H1 (cell line): ENCODE results near the gene GRID2. TPM values are rescaled to one million over a fixed set of nuclear protein-coding genes. Genes with fewer than 3 reads are reported as not detected.

Experiments used
- CTCF ChIA-PET: fragments of 300-600 bp; sonication (Branson Sonifier 250); formaldehyde crosslinking; loops from one replicate; lab custom pipeline; 2021; ENCODE audit not compliant: partially characterized antibody; lab: Charles Lee
- POLR2A ChIA-PET: fragments of 300-600 bp; sonication (Branson Sonifier 250); formaldehyde crosslinking; loops from one replicate; lab custom pipeline; 2021; ENCODE audit warnings: inconsistent platforms; ENCODE audit not compliant: partially characterized antibody; lab: Charles Lee
- DNase-seq, 2 experiments: peaks; one replicate each; pipeline versions ENCODE4 v3.0.0 to v3.0.0-alpha.2; 2010 to 2022; ENCODE audit warnings: low spot score in 2 of 2, low read depth in 1 of 2, mixed read lengths in 1 of 2
- FAIRE-seq: peaks from 2 replicates; lab custom pipeline; 2011; peaks lifted over from hg19 to GRCh38; lab: Jason Lieb, UNC
- H2AFZ ChIP-seq: 2 replicates; pipeline ENCODE4 v1.8.1; 2012; ENCODE audit warnings: low read length, inconsistent platforms
- H2AK5ac ChIP-seq: 2 replicates; pipeline ENCODE4 v1.6.1; 2013; ENCODE audit warnings: low read depth, low read length
- H2BK120ac ChIP-seq: replicated peaks from 2 replicates; pipeline ENCODE3; 2013; ENCODE audit warnings: low read depth, low read length, inconsistent platforms
- H2BK12ac ChIP-seq: 2 replicates; pipeline ENCODE4 v1.6.1; 2013; ENCODE audit warnings: low read depth, low read length
- H2BK15ac ChIP-seq: 2 replicates; pipeline ENCODE4 v1.6.1; 2013; ENCODE audit warnings: low read length
- H2BK20ac ChIP-seq: 2 replicates; pipeline ENCODE4 v1.6.1; 2013; ENCODE audit warnings: low read length
- H2BK5ac ChIP-seq: 2 replicates; pipeline ENCODE4 v1.6.1; 2013; ENCODE audit warnings: low read depth, low read length
- H3K14ac ChIP-seq: 2 replicates; pipeline ENCODE4 v1.6.1; 2013; ENCODE audit warnings: inconsistent platforms; ENCODE audit not compliant: insufficient read length
- H3K18ac ChIP-seq: 2 replicates; pipeline ENCODE4 v1.6.1; 2013; ENCODE audit warnings: low read length; ENCODE audit errors: extremely low read depth
- H3K23ac ChIP-seq: 2 replicates; pipeline ENCODE4 v1.6.1; 2013; ENCODE audit warnings: inconsistent platforms; ENCODE audit not compliant: insufficient read length
- H3K23me2 ChIP-seq: 2 replicates; pipeline ENCODE4 v1.6.1; 2013; ENCODE audit warnings: low read depth, low read length
- H3K27ac ChIP-seq: 2 replicates; pipeline ENCODE4 v1.6.1; 2011; ENCODE audit warnings: low read depth, low read length, inconsistent platforms
- H3K27me3 ChIP-seq, 4 experiments: replicated peaks in 1 of 4; 1 replicate in 1 of 4; 2 replicates in 3 of 4; pipeline versions ENCODE4 v1.6.1 to v1.8.1; 2011 to 2013; ENCODE audit warnings: low read length in 3 of 4, mild to moderate bottlenecking in 3 of 4, inconsistent platforms in 2 of 4, mixed read lengths in 2 of 4, moderate library complexity in 1 of 4; ENCODE audit not compliant: control insufficient read depth in 3 of 4, insufficient read depth in 3 of 4; ENCODE audit errors: extremely low read depth in 1 of 4
- H3K36me3 ChIP-seq, 4 experiments: 2 replicates each; pipeline versions ENCODE4 v1.6.1 to v1.8.1; 2011 to 2013; ENCODE audit warnings: mild to moderate bottlenecking in 4 of 4, low read length in 3 of 4, moderate library complexity in 2 of 4, control low read depth in 1 of 4, inconsistent platforms in 1 of 4; ENCODE audit not compliant: insufficient read depth in 4 of 4, control insufficient read depth in 2 of 4
- H3K4ac ChIP-seq: replicated peaks from 2 replicates; pipeline ENCODE3; 2013; ENCODE audit warnings: low read length, low read depth, mixed read lengths, inconsistent platforms; ENCODE audit not compliant: insufficient read length
- H3K4me1 ChIP-seq, 4 experiments: replicated peaks in 1 of 4; 1 replicate in 1 of 4; 2 replicates in 3 of 4; pipeline versions ENCODE4 v1.6.1 to v1.8.1; 2011 to 2013; ENCODE audit warnings: low read length in 3 of 4, inconsistent platforms in 2 of 4, mixed read lengths in 1 of 4; ENCODE audit not compliant: insufficient read depth in 4 of 4, control insufficient read depth in 3 of 4
- H3K4me2 ChIP-seq, 2 experiments: 2 replicates each; pipeline versions ENCODE4 v1.6.1 to v1.8.1; 2011 to 2013; ENCODE audit warnings: low read depth in 2 of 2, low read length in 2 of 2, control low read depth in 1 of 2, inconsistent platforms in 1 of 2, mild to moderate bottlenecking in 1 of 2; ENCODE audit not compliant: insufficient read depth in 1 of 2
- H3K4me3 ChIP-seq, 4 experiments: fragments of 200-600, 300-600 bp in 1 of 4; sonication (generic), shearing (Covaris generic), sonication (Bioruptor Twin) in 1 of 4; 2 replicates each; pipeline versions ENCODE4 v1.5.1 to v1.8.1; 2011 to 2016; ENCODE audit warnings: low read length in 4 of 4, low read depth in 3 of 4, control low read depth in 2 of 4, inconsistent platforms in 2 of 4, mild to moderate bottlenecking in 2 of 4, mixed read lengths in 1 of 4, moderate library complexity in 1 of 4; ENCODE audit not compliant: insufficient read depth in 2 of 4; ENCODE audit errors: extremely low read depth in 1 of 4
- H3K56ac ChIP-seq: replicated peaks from 2 replicates; pipeline ENCODE3; 2013; ENCODE audit warnings: low read depth, mild to moderate bottlenecking, mixed read lengths, low read length, inconsistent platforms; ENCODE audit not compliant: insufficient read length
- H3K79me1 ChIP-seq: 2 replicates; pipeline ENCODE4 v1.6.1; 2013; ENCODE audit warnings: low read depth, low read length, control low read depth
- H3K79me2 ChIP-seq, 2 experiments: 2 replicates each; pipeline versions ENCODE4 v1.6.1 to v1.8.1; 2012 to 2013; ENCODE audit warnings: low read length in 2 of 2, mild to moderate bottlenecking in 2 of 2, inconsistent platforms in 1 of 2; ENCODE audit not compliant: insufficient read depth in 2 of 2, control insufficient read depth in 1 of 2
- H3K9ac ChIP-seq, 4 experiments: replicated peaks in 1 of 4; 1 replicate in 1 of 4; 2 replicates in 3 of 4; pipeline versions ENCODE4 v1.6.1 to v1.8.1; 2011 to 2013; ENCODE audit warnings: low read depth in 3 of 4, low read length in 3 of 4, control low read depth in 2 of 4, mild to moderate bottlenecking in 2 of 4, moderate library complexity in 2 of 4, inconsistent platforms in 1 of 4; ENCODE audit errors: extremely low read depth in 1 of 4
- H3K9me3 ChIP-seq, 2 experiments: 2 replicates each; pipeline versions ENCODE4 v1.6.1 to v1.8.1; 2012 to 2013; ENCODE audit warnings: mild to moderate bottlenecking in 2 of 2, moderate library complexity in 2 of 2, control low read depth in 1 of 2, inconsistent platforms in 1 of 2, low read depth in 1 of 2, low read length in 1 of 2, mixed read lengths in 1 of 2; ENCODE audit not compliant: insufficient read depth in 2 of 2
- H4K20me1 ChIP-seq, 2 experiments: replicated peaks in 1 of 2; 2 replicates each; pipeline versions ENCODE3 to v1.8.1; 2011 to 2013; ENCODE audit warnings: inconsistent platforms in 2 of 2, low read length in 2 of 2, mild to moderate bottlenecking in 1 of 2; ENCODE audit not compliant: insufficient read depth in 2 of 2, control insufficient read depth in 1 of 2
- H4K5ac ChIP-seq: 2 replicates; pipeline ENCODE4 v1.6.1; 2013; ENCODE audit warnings: low read length, low read depth, mixed read lengths, inconsistent platforms; ENCODE audit not compliant: insufficient read length
- H4K8ac ChIP-seq: 2 replicates; pipeline ENCODE4 v1.8.0; 2013; ENCODE audit warnings: mild to moderate bottlenecking, moderate library complexity, low read length, inconsistent platforms; ENCODE audit not compliant: insufficient read depth; ENCODE audit errors: extremely low read depth
- H4K91ac ChIP-seq: replicated peaks from 2 replicates; pipeline ENCODE3; 2013; ENCODE audit warnings: low read length, mixed read lengths, inconsistent platforms; ENCODE audit not compliant: insufficient read length
- ASH2L ChIP-seq: fragments of 200-600, 300-600 bp; sonication (generic); IDR thresholded peaks from one replicate; pipeline ENCODE4 v1.7.1; 2017; ENCODE audit warnings: low read length
- RNF2 ChIP-seq: fragments of 200-900, 300-1000 bp; sonication (generic); IDR thresholded peaks from 2 replicates; pipeline ENCODE4 v1.7.1; 2016; ENCODE audit warnings: borderline replicate concordance, low read depth, mild to moderate bottlenecking, antibody characterized with exemption, low read length; ENCODE audit not compliant: poor library complexity, severe bottlenecking; ENCODE audit errors: missing control alignments
- TBP ChIP-seq: IDR thresholded peaks from 2 replicates; pipeline ENCODE4 v1.6.1; 2011; ENCODE audit warnings: low read depth, low read length, improper control_type of control experiment
- ZNF274 ChIP-seq: IDR thresholded peaks from 2 replicates; pipeline ENCODE4 v1.7.0; 2012; ENCODE audit warnings: low read length, borderline replicate concordance; ENCODE audit errors: extremely low read depth
- WGBS, 2 experiments: shearing (Covaris generic) in 1 of 2; methylation state at CpG; one replicate each; pipeline versions ENCODE4 v1.1.6 to v1.1.7; 2013 to 2015; ENCODE audit warnings: low lambda C conversion rate in 2 of 2, mixed read lengths in 2 of 2, inconsistent platforms in 1 of 2, low coverage in 1 of 2, missing lambda C conversion rate in 1 of 2; ENCODE audit not compliant: insufficient replicate concordance in 2 of 2, insufficient coverage in 1 of 2, insufficient read length in 1 of 2; ENCODE audit errors: extremely low coverage in 1 of 2, missing lambda C conversion rate in 1 of 2; 5-methylcytosine and 5-hydroxymethylcytosine counted together
- polyA plus RNA-seq, 7 experiments: library from polyadenylated mRNA; depleted of rRNA in 3 of 7; stranded (reverse) in 5 of 7; unstranded in 2 of 7; fragments of >200 nt in 5 of 7; fragments of 200-250 nt in 2 of 7; gene quantifications; 1 replicate in 5 of 7; 2 replicates in 1 of 7; 4 replicates in 1 of 7; pipeline versions ENCODE4 v1.2.1 to v1.2.3, GENCODE V29; 2011 to 2013; ENCODE audit warnings: missing spikeins in 2 of 7, mixed read lengths in 2 of 7
- total RNA-seq: library from RNA; stranded (reverse); fragmentation: NEBNext Ultra II Directional; extraction: Animal tissue kit (Norgen Biotek cat#: 25700); gene quantifications from 2 replicates; pipeline ENCODE4 v1.2.1, GENCODE V29; 2021

GRID2 gene
- total and polyA plus RNA-seq, 2 of the 8 experiments (the other 6 are each of a cell fraction or from before 2014, with no cell fraction given) = 31.1 to 81.9 TPM

DNA sequence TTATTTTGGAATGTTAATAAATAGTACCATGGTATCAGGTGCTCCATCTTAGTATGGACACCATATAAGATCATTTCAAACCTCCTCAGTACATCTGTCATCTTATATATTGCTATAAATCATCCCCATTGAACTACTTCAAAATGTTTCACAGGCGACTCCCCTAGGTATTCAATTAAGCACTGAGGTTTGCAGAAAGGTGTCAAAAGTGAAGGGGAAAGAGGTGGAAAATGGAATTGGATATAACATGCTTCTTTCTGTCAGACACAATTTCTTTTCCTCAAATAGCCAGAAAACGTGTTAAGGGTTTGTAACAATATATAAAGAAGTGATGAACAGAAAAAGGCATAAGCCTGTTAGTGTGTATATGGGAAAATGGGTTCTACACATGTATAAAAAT is 325.5 kb downstream of the GRID2 start:
- H3K56ac ChIP-seq = no peak overlapping the region
- H3K14ac ChIP-seq = no peak overlapping the region
- H4K8ac ChIP-seq = no peak overlapping the region
- TF ChIP-seq ZNF274 (no peak), ASH2L (no peak), TBP (no peak), RNF2 (no peak)
- no peak overlapping the region for H2AFZ ChIP-seq
- WGBS, 2 experiments = 86% methylated on average over 2 of the region's 2 CpGs; no CpG with 5 or more reads in 1 of the 2 experiments
- no peak overlapping the region for H3K4me2 ChIP-seq
- H3K4ac ChIP-seq = no peak overlapping the region
- no peaks in the 10 kb centered on the region for H3K23me2 ChIP-seq
- H2BK15ac ChIP-seq = no peak overlapping the region
- H3K36me3 ChIP-seq = peaks cover 0 to 3% (median 0%) of the 10 kb centered on the region in 4 experiments; a peak in 2 of 8 replicates
- no peak for FAIRE-seq
- no peak overlapping the region for H2BK120ac ChIP-seq
- no peaks in the 10 kb centered on the region for H3K79me1 ChIP-seq
- H3K4me3 ChIP-seq = no peak overlapping the region
- ChIA-PET CTCF (no interaction called here), POLR2A (no interaction called here)
- H4K20me1 ChIP-seq = peaks cover 2% of the 10 kb centered on the region in 2 experiments
- no peak overlapping the region for H3K23ac ChIP-seq
- H3K4me1 ChIP-seq = peaks cover 0 to 9% (median 0%) of the 10 kb centered on the region in 4 experiments; a peak in 2 of 7 replicates
- DNase-seq = no peak
- no peaks in the 10 kb centered on the region for H3K9me3 ChIP-seq
- H2AK5ac ChIP-seq = no peak overlapping the region
- no peak overlapping the region for H2BK20ac ChIP-seq
- no peak overlapping the region for H3K18ac ChIP-seq
- no peak overlapping the region for H2BK5ac ChIP-seq
- H3K27me3 ChIP-seq = no peaks in the 10 kb centered on the region
- H4K91ac ChIP-seq = no peak overlapping the region
- H4K5ac ChIP-seq = no peak overlapping the region
- no peak overlapping the region for H2BK12ac ChIP-seq
- no peak overlapping the region for H3K27ac ChIP-seq
- no peak overlapping the region for H3K9ac ChIP-seq
- H3K79me2 ChIP-seq = peaks cover 0 to 55% of the 10 kb centered on the region in 2 experiments; a peak in 2 of 4 replicates
